A673 (cell line): ENCODE measurements around the gene UEVLD.

ENCODE experiments used
- CTCF ChIP-seq: fragments of 300-800, 200-600 bp; sonication (generic); conservative IDR thresholded peaks from 2 replicates; pipeline ENCODE4 v1.5.1; 2017; ENCODE audit warnings: low read depth, mild to moderate bottlenecking, antibody characterized with exemption, low read length, moderate library complexity, mixed read lengths
- EZH2 ChIP-seq: fragments of 200-600 bp; sonication (generic); IDR thresholded peaks from 2 replicates; pipeline ENCODE4 v1.6.1; 2017; ENCODE audit warnings: borderline replicate concordance, low read depth, mild to moderate bottlenecking, mixed read lengths, antibody characterized with exemption, low read length; ENCODE audit not compliant: poor library complexity, severe bottlenecking

GRCh38 chr11:18612394-18612793 is 23.9 kb upstream of the UEVLD start:
- TF ChIP-seq CTCF (no peak), EZH2 (no peak)
